Ectodermal cell (in vitro differentiated cells): ENCODE results near the gene SLITRK1. TPM values are rescaled to one million over a fixed set of nuclear protein-coding genes. Genes with fewer than 3 reads are reported as not detected.

Source experiments
- H3K27ac ChIP-seq: 2 replicates; pipeline ENCODE4 v1.7.0; 2013; ENCODE audit warnings: mild to moderate bottlenecking, low read depth, low read length; ENCODE audit not compliant: insufficient read depth, poor library complexity, severe bottlenecking
- H3K27me3 ChIP-seq: 2 replicates; pipeline ENCODE4 v1.7.0; 2013; ENCODE audit warnings: mild to moderate bottlenecking, low read length; ENCODE audit not compliant: insufficient read depth, control insufficient read depth, poor library complexity, severe bottlenecking
- H3K36me3 ChIP-seq: one replicate; pipeline ENCODE4 v1.7.0; 2013; ENCODE audit warnings: low read length; ENCODE audit not compliant: control insufficient read depth, insufficient read depth
- H3K4me1 ChIP-seq: one replicate; pipeline ENCODE4 v1.7.0; 2013; ENCODE audit warnings: low read length; ENCODE audit not compliant: control insufficient read depth, insufficient read depth
- H3K4me3 ChIP-seq: 2 replicates; pipeline ENCODE4 v1.7.0; 2013; ENCODE audit warnings: low read depth, low read length, control low read depth; ENCODE audit not compliant: insufficient read depth
- H3K9me3 ChIP-seq: 2 replicates; pipeline ENCODE4 v1.7.0; 2013; ENCODE audit warnings: mild to moderate bottlenecking, low read length, moderate library complexity; ENCODE audit not compliant: control insufficient read depth
- WGBS, 2 experiments: methylation state at CpG; one replicate each; pipeline ENCODE4 v1.1.7; 2013; ENCODE audit warnings: missing lambda C conversion rate in 2 of 2; 5-methylcytosine and 5-hydroxymethylcytosine counted together
- polyA plus RNA-seq, 4 experiments: library from polyadenylated mRNA; stranded (reverse); fragments of 50-300 nt; gene quantifications; one replicate each; pipeline ENCODE4 v1.2.3, GENCODE V29; 2013

The SLITRK1 gene, protein sequence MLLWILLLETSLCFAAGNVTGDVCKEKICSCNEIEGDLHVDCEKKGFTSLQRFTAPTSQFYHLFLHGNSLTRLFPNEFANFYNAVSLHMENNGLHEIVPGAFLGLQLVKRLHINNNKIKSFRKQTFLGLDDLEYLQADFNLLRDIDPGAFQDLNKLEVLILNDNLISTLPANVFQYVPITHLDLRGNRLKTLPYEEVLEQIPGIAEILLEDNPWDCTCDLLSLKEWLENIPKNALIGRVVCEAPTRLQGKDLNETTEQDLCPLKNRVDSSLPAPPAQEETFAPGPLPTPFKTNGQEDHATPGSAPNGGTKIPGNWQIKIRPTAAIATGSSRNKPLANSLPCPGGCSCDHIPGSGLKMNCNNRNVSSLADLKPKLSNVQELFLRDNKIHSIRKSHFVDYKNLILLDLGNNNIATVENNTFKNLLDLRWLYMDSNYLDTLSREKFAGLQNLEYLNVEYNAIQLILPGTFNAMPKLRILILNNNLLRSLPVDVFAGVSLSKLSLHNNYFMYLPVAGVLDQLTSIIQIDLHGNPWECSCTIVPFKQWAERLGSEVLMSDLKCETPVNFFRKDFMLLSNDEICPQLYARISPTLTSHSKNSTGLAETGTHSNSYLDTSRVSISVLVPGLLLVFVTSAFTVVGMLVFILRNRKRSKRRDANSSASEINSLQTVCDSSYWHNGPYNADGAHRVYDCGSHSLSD
- 2.0 TPM for polyA plus RNA-seq (2013, experiment 1 of 4)
- 1.9 TPM for polyA plus RNA-seq (2013, experiment 2 of 4)
- polyA plus RNA-seq (2013, experiment 3 of 4) = 1.7 TPM
- polyA plus RNA-seq (2013, experiment 4 of 4) = 1.4 TPM

DNA sequence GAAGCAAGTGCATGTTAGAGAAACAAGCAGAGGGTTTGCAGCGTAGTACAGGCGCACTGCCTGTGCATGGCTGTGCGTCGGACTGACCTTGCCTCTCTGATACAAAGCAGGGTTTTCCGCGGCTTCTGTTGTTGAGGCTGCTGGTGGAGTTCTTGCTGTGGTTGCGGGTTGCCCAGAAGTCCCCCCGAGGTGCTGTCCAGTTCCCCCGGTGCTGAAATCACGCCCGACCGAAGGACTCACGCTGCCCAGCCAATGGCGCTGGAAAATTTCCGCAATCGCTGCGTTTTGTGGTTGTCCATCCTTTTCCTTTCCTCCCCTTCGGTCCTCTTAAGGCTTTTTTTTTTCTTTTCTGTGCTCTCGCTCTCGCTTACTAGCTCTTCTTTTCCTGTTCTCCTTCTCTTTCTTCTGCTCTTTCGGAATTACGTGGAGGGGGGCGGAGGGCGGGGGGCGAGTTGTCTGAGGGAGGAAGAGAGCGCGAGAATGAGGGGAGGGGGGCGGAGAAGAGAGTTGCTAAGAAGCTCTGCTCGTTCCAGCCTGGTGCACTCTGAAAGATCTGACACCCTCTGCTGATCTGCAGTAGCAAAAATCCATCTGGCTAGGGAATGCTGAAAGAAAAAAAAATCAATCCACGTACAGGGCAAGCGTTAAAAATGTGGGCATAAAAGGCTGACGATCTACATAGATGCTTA lies at the start of gene SLITRK1:
TSS of gene SLITRK1 (minus strand) at position 558 of the 689 bp plus-strand sequence. CDS start 967 bp downstream, outside the sequence.
- Histone ChIP-seq H3K4me1 (peaks cover 36% of the 10 kb centered on the region), H3K27ac (peak within 1 kb of the TSS; percentile 31), H3K9me3 (no peaks in the 10 kb centered on the region), H3K4me3 (peak within 1 kb of the TSS; percentile 48), H3K36me3 (no peaks in the 10 kb centered on the region), H3K27me3 (peaks cover 47% of the 10 kb centered on the region)
- WGBS, 2 experiments = 0% methylated on average over 29 to 32 of the region's 32 CpGs

DNA sequence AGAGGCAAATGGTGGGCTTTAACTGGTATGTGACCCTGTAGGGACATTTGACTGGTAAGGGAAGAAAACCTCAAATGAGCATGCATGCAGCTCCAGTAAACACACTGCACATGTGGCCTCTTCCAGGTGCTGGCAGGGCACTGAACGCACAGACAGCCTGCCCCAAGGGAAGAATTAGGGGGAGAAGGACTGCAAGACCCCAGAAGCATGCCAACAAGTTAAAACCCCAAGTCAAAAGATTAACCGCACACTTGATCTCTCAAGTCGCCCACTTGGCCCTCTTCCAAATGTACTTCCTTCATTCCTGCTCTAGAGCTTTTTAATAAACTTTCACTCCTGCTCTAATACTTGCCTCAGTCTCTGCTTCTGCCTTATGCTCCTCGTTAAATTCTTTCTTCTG lies 46.9 kb upstream of the SLITRK1 start:
- WGBS, 2 experiments = 89 to 96% methylated on average over 3 to 4 of the region's 4 CpGs
- no peaks in the 10 kb centered on the region for H3K9me3 ChIP-seq

DNA sequence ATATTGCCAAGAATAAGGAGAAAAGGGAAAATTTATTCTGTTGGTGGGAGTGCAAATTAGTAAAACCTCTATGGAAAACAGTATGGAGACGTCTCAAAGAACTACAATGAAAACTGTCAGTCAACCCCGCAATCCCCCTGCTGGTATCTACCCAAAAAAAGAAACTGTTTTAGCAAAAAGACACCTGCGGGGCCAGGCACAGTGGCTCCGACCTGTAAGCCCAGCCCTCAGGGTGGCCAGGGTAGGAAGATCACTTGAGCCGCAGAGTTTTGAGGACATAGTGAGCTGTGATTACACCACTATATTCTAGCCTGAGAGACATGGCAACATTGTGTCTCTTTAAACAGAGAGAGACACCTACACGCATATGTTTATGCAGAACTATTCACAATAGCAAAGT lies 37.5 kb upstream of the SLITRK1 start:
- 57 to 61% methylated on average over 6 of the region's 6 CpGs for WGBS, 2 experiments
- H3K27me3 ChIP-seq = no peaks in the 10 kb centered on the region
- H3K4me3 ChIP-seq = no peak overlapping the region
- no peaks in the 10 kb centered on the region for H3K4me1 ChIP-seq
- H3K9me3 ChIP-seq = no peaks in the 10 kb centered on the region
- H3K36me3 ChIP-seq = no peaks in the 10 kb centered on the region
- H3K27ac ChIP-seq = no peak overlapping the region

More for the DNA sequence above, 46.9 kb upstream of the SLITRK1 start:
- Histone ChIP-seq H3K4me1 (no peaks in the 10 kb centered on the region), H3K27ac (no peak overlapping the region), H3K36me3 (no peaks in the 10 kb centered on the region), H3K4me3 (no peak overlapping the region), H3K27me3 (no peaks in the 10 kb centered on the region)

DNA sequence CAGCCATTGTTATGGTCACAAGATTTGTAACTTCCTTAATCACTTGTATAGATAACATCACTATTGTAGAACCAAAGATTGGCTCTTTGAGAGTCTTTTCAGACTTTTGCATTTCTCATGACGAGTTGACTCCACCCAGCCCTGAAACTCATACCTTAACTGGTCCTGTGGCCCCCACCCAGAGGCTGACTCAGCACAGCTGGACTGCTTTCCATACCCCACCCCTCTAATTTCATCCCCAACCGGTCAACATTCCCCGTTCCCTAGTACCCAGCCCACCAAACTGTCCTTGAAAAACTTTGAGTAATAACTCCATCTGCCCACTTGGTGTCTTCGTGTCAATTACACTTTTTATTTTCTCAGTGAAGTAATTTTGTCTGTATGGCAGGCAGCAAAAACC lies 32.1 kb upstream of the SLITRK1 start:
- WGBS, 2 experiments = 88 to 89% methylated on average over 4 of the region's 4 CpGs
- no peak overlapping the region for H3K4me3 ChIP-seq
- H3K9me3 ChIP-seq = no peaks in the 10 kb centered on the region
- H3K4me1 ChIP-seq = no peaks in the 10 kb centered on the region
- H3K27ac ChIP-seq = no peak overlapping the region
- H3K36me3 ChIP-seq = no peaks in the 10 kb centered on the region
- H3K27me3 ChIP-seq = no peaks in the 10 kb centered on the region

DNA sequence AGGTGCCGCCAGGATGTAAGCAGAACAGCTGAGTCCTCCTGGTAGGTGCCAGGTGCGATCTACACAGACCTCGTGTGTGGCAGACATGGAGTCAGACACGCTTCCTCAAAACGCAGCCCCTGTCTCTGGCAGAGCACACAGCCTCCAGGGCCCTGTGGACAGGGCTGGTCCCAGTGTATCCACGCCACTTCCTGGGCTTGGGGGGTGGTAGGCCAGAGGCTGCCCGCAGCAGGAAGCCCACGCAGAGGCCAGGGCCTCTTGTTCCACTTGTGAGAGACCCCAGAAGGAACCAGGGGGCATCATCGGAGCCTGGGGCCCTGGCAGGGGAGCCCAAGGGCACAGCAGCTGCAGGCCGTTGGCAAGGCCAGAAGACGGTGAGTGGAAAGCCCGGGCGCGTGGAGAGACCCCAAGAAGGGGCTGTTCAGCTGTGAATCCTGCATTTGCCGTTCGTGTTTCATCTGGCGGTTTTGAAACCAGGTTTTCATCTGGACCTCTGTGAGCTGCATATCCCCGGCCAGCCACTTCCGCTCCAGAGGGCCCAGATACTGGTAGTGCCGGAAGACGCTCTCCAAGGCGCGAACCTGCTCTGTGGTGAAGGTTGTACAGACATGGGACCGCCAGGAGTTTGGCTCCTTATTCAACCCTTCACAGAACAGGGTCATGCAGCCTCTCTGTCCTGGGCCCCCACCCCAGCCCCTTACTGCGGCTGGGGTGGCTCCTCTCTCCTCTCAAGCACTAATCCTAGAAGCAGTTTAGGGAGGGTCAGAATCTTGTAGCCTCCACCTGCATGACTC lies 25.1 kb upstream of the SLITRK1 start:
- no peaks in the 10 kb centered on the region for H3K4me1 ChIP-seq
- no peak overlapping the region for H3K4me3 ChIP-seq
- no peaks in the 10 kb centered on the region for H3K9me3 ChIP-seq
- WGBS, 2 experiments = 96% methylated on average over 25 of the region's 25 CpGs
- H3K36me3 ChIP-seq = no peaks in the 10 kb centered on the region
- no peaks in the 10 kb centered on the region for H3K27me3 ChIP-seq
- H3K27ac ChIP-seq = no peak overlapping the region

DNA sequence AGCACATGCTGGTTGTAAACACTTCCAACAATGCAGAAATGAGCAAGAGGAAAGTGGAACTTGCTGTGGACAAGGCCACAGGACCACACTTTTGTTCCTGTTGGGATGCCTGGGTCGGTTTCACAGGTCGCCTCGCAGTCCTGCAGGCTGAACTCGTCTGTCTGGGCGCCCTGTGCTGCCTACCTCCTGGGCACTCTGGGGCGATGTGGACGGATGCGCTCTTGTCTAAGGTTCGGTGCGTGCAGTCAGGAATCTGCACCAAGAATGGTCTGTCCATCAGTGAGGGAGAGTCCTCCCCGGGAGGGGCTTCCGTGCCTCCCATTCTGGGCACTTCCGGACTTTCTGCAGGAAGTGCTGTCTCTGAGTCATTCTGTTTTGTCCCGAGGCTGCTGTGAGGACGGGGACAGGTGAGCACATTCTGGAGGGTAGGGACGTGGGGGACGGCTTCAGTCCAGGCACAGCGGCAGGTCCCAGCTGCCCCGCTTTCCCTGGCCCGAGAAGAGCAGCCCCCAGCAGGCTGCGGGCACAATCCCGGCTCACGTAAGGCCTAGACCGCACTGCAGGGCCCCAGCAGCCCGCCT lies 24.1 kb upstream of the SLITRK1 start:
- Histone ChIP-seq H3K36me3 (no peaks in the 10 kb centered on the region), H3K27me3 (no peaks in the 10 kb centered on the region), H3K4me1 (no peaks in the 10 kb centered on the region), H3K27ac (no peak overlapping the region), H3K4me3 (no peak overlapping the region), H3K9me3 (no peaks in the 10 kb centered on the region)
- WGBS, 2 experiments = 95% methylated on average over 25 of the region's 25 CpGs

DNA sequence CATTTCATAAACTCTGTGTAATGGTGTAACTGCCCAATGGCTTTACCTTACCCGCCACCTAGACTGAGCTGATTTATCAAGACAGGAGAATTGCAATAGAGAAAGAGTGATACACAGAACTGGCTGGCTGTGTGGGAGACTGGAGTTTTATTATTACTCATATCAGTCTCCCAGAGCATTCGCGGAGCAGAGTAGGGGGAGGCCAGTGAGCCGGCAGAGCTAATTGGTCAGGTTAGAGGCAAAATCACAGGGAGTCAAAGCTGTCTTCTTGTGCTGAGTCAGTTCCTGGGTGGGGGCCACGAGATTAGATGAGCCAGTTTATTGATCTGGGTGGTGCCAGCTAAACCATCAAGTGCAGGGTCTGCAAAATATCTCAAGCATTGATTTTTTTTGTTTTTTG lies 23.4 kb upstream of the SLITRK1 start:
- no peak overlapping the region for H3K4me3 ChIP-seq
- H3K27ac ChIP-seq = no peak overlapping the region
- no peaks in the 10 kb centered on the region for H3K27me3 ChIP-seq
- H3K9me3 ChIP-seq = no peaks in the 10 kb centered on the region
- H3K36me3 ChIP-seq = no peaks in the 10 kb centered on the region
- no peaks in the 10 kb centered on the region for H3K4me1 ChIP-seq
- WGBS, 2 experiments = 91 to 97% methylated on average over 5 of the region's 5 CpGs

DNA sequence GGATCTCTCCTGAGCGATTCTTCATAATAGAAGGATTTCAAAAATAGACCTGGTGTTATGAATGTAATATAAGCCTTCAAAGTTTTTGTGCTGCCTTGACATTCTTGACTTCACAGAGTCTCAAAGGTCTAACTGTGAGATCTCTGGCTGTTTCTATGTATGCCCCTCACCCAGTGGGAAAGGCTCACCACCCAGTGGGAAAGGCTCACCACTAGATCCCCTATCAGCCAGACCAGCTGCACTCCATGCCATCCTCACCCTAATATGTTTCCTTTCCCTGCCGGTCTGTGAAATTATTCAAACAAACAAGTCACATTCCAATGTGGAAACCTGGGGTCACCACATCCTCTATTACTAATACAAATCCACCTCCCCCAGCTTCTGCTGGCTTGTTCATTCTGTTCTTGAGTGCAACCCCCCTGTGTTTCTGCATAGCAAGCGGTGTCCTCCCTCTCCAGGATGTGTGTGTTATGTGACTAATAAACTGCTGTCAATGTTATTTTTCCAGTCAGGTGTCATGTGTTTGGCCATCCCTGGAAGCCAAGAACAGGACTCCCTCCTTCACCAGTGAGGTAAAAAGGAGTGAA lies 13.8 kb upstream of the SLITRK1 start:
- Histone ChIP-seq H3K27me3 (no peaks in the 10 kb centered on the region), H3K4me3 (no peak overlapping the region), H3K4me1 (no peaks in the 10 kb centered on the region), H3K36me3 (no peaks in the 10 kb centered on the region), H3K27ac (no peak overlapping the region), H3K9me3 (no peaks in the 10 kb centered on the region)
- 88 to 91% methylated on average over 2 to 3 of the region's 3 CpGs for WGBS, 2 experiments

DNA sequence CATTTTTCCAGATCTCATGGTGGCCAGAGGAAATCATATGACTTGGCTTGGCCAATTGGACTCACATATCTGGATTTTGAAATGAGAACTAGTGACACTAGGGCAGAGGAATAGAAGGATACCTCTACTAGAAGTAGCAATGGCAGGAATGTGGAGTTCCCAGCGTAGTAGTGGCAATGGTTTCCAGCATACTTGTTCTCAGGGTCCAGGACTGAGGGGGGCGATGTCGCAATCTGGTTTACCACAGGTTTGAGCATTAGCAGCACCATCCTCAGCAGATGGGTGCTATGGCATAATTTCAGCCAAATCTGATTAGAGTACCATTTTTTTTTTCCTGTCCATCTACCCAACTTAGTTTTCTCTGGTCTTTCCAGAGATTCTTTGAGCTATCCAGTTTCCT lies 8.1 kb upstream of the SLITRK1 start:
- Histone ChIP-seq H3K9me3 (no peaks in the 10 kb centered on the region), H3K36me3 (no peaks in the 10 kb centered on the region), H3K27ac (no peak overlapping the region), H3K4me3 (no peak overlapping the region), H3K27me3 (no peaks in the 10 kb centered on the region), H3K4me1 (no peaks in the 10 kb centered on the region)
- WGBS, 2 experiments = 92 to 93% methylated on average over 3 of the region's 3 CpGs
